Measurements from ENCODE around the gene C19orf25.
"Not testable (repeated sequence)": the region's sequence is repeated elsewhere in the genome, so short reads cannot be mapped to it uniquely, and the experiment has no call there.

C19orf25 gene

GRCh38 chr19:1482361-1483130 lies 3.5 kb upstream of the C19orf25 start:
- TF ChIP-seq POLR2AphosphoS5 (IDR thresholded peaks at IDR 0.05; ENCODE audit: low read depth, low read length): no peak
- TF ChIP-seq TAF1 (IDR thresholded peaks at IDR 0.05; ENCODE audit: low read depth, low read length): no peak
- no peak for TF ChIP-seq SPI1 (IDR thresholded peaks at IDR 0.05; ENCODE audit: low read depth, low read length)
- TF ChIP-seq PAX5 (IDR thresholded peaks at IDR 0.05; ENCODE audit: insufficient read depth, low read length, severe bottlenecking): no peak
- TF ChIP-seq POLR2A (IDR thresholded peaks at IDR 0.05; ENCODE audit: low read depth, low read length): no peak
- no peak for TF ChIP-seq POU2F2 (IDR thresholded peaks at IDR 0.05; ENCODE audit: low read depth, low read length)
- DNase-seq (ENCODE audit: insufficient read length, low spot score) (no peak), FAIRE-seq (no peak)

GRCh38 chr19:1481893-1482360 lies 2.9 kb upstream of the C19orf25 start:
- DNase-seq (ENCODE audit: insufficient read length, low spot score): no peak
- no peak for FAIRE-seq
- TF ChIP-seq POU2F2 (IDR thresholded peaks at IDR 0.05; ENCODE audit: low read depth, low read length): no peak
- TF ChIP-seq POLR2A (IDR thresholded peaks at IDR 0.05; ENCODE audit: low read depth, low read length): no peak
- no peak for TF ChIP-seq TAF1 (IDR thresholded peaks at IDR 0.05; ENCODE audit: low read depth, low read length)
- no peak for TF ChIP-seq PAX5 (IDR thresholded peaks at IDR 0.05; ENCODE audit: insufficient read depth, low read length, severe bottlenecking)
- no peak for TF ChIP-seq POLR2AphosphoS5 (IDR thresholded peaks at IDR 0.05; ENCODE audit: low read depth, low read length)
- TF ChIP-seq SPI1 (IDR thresholded peaks at IDR 0.05; ENCODE audit: low read depth, low read length): no peak

- DNase-seq (ENCODE audit: insufficient read length, low spot score): no peak
Observed at GRCh38 chr19:1481224-1481892, 2.3 kb upstream of the C19orf25 start.

GRCh38 chr19:1477056-1477455 lies 2.0 kb downstream of the C19orf25 start:
- DNase-seq (ENCODE audit: insufficient read length, low spot score); FAIRE-seq: not testable (repeated sequence)

More at GRCh38 chr19:1481224-1481892, 2.3 kb upstream of the C19orf25 start:
- no peak for FAIRE-seq
- TF ChIP-seq POLR2AphosphoS5 (IDR thresholded peaks at IDR 0.05; ENCODE audit: low read depth, low read length): no peak

GRCh38 chr19:1475751-1476437 lies 3.1 kb downstream of the C19orf25 start:
- DNase-seq (ENCODE audit: insufficient read length, low spot score): no peak
- no peak for FAIRE-seq
- TF ChIP-seq SPI1 (IDR thresholded peaks at IDR 0.05; ENCODE audit: low read depth, low read length): no peak
- no peak for TF ChIP-seq PAX5 (IDR thresholded peaks at IDR 0.05; ENCODE audit: insufficient read depth, low read length, severe bottlenecking)
- no peak for TF ChIP-seq POLR2AphosphoS5 (IDR thresholded peaks at IDR 0.05; ENCODE audit: low read depth, low read length)
- TF ChIP-seq POU2F2 (IDR thresholded peaks at IDR 0.05; ENCODE audit: low read depth, low read length): no peak
- TF ChIP-seq TAF1 (IDR thresholded peaks at IDR 0.05; ENCODE audit: low read depth, low read length): no peak

- FAIRE-seq (no peak), DNase-seq (ENCODE audit: insufficient read length, low spot score) (no peak)
- TF ChIP-seq PAX5 (IDR thresholded peaks at IDR 0.05; ENCODE audit: insufficient read depth, low read length, severe bottlenecking) (no peak), POLR2A (IDR thresholded peaks at IDR 0.05; ENCODE audit: low read depth, low read length) (no peak), POU2F2 (IDR thresholded peaks at IDR 0.05; ENCODE audit: low read depth, low read length) (no peak), TAF1 (IDR thresholded peaks at IDR 0.05; ENCODE audit: low read depth, low read length) (no peak), POLR2AphosphoS5 (IDR thresholded peaks at IDR 0.05; ENCODE audit: low read depth, low read length) (no peak), SPI1 (IDR thresholded peaks at IDR 0.05; ENCODE audit: low read depth, low read length) (no peak)
Observed at GRCh38 chr19:1474765-1475351, 4.2 kb downstream of the C19orf25 start.

GRCh38 chr19:1474011-1474764 lies 4.8 kb downstream of the C19orf25 start:
- DNase-seq (ENCODE audit: insufficient read length, low spot score): no peak
- TF ChIP-seq TAF1 (IDR thresholded peaks at IDR 0.05; ENCODE audit: low read depth, low read length) (no peak), POLR2AphosphoS5 (IDR thresholded peaks at IDR 0.05; ENCODE audit: low read depth, low read length) (no peak), PAX5 (IDR thresholded peaks at IDR 0.05; ENCODE audit: insufficient read depth, low read length, severe bottlenecking) (no peak), SPI1 (IDR thresholded peaks at IDR 0.05; ENCODE audit: low read depth, low read length) (no peak), POU2F2 (IDR thresholded peaks at IDR 0.05; ENCODE audit: low read depth, low read length) (no peak), POLR2A (IDR thresholded peaks at IDR 0.05; ENCODE audit: low read depth, low read length) (no peak)
- no peak for FAIRE-seq

- FAIRE-seq (no peak), DNase-seq (ENCODE audit: insufficient read length, low spot score) (no peak)
- TF ChIP-seq TAF1 (IDR thresholded peaks at IDR 0.05; ENCODE audit: low read depth, low read length): no peak
- TF ChIP-seq SPI1 (IDR thresholded peaks at IDR 0.05; ENCODE audit: low read depth, low read length): no peak
- TF ChIP-seq POLR2A (IDR thresholded peaks at IDR 0.05; ENCODE audit: low read depth, low read length): no peak
- no peak for TF ChIP-seq POLR2AphosphoS5 (IDR thresholded peaks at IDR 0.05; ENCODE audit: low read depth, low read length)
- TF ChIP-seq PAX5 (IDR thresholded peaks at IDR 0.05; ENCODE audit: insufficient read depth, low read length, severe bottlenecking): no peak
- TF ChIP-seq POU2F2 (IDR thresholded peaks at IDR 0.05; ENCODE audit: low read depth, low read length): no peak
Observed at GRCh38 chr19:1473085-1473851, 5.7 kb downstream of the C19orf25 start.
